Transverse colon (tissue), 4 donors: ENCODE data around the gene MRPS22. TPM values are rescaled to one million over a fixed set of nuclear protein-coding genes. Genes with fewer than 3 reads are reported as not detected.
"Not testable (repeated sequence)": the region's sequence is repeated elsewhere in the genome, so short reads cannot be mapped to it uniquely, and the experiment has no call there.

Experiments
- DNase-seq: peaks from one replicate; pipeline ENCODE4 v3.0.0-alpha.2; 2019
- H3K27ac ChIP-seq, 4 donors: fragments of 200-600 bp; sonication (generic); 2 replicates each; pipeline ENCODE4 v1.5.1; 2016 to 2018; ENCODE audit warnings: inconsistent platforms in 4 of 4
- H3K27me3 ChIP-seq: fragments of 200-600 bp; sonication (generic); 2 replicates; pipeline ENCODE4 v1.5.1; 2017; ENCODE audit warnings: inconsistent platforms
- H3K36me3 ChIP-seq, 4 donors: fragments of 200-600 bp; sonication (generic); 2 replicates each; pipeline ENCODE4 v1.5.1; 2017 to 2019; ENCODE audit warnings: inconsistent platforms in 4 of 4
- H3K4me1 ChIP-seq, 4 donors: fragments of 200-600 bp; sonication (generic); 2 replicates each; pipeline ENCODE4 v1.5.1; 2017 to 2020; ENCODE audit warnings: inconsistent platforms in 4 of 4
- H3K4me3 ChIP-seq, 4 donors: fragments of 200-600 bp; sonication (generic); 1 replicate in 1 of 4; 2 replicates in 3 of 4; pipeline versions ENCODE4 v1.5.1 to v1.6.1; 2017 to 2019; ENCODE audit warnings: inconsistent platforms in 4 of 4
- H3K9me3 ChIP-seq, 2 donors: fragments of 200-600 bp; sonication (generic); 2 replicates each; pipeline ENCODE4 v1.5.1; 2017 to 2019; ENCODE audit warnings: inconsistent platforms in 2 of 2
- CTCF ChIP-seq, 5 experiments: fragments of 200-600 bp in 3 of 5; fragments of 450-650 bp in 2 of 5; sonication (generic) in 3 of 5; IDR thresholded peaks; 1 replicate in 2 of 5; 2 replicates in 3 of 5; pipeline ENCODE4 v1.5.1; 2016 to 2017; ENCODE audit warnings: antibody characterized with exemption in 5 of 5, inconsistent platforms in 3 of 5, mild to moderate bottlenecking in 2 of 5, moderate library complexity in 1 of 5
- EP300 ChIP-seq: sonication (generic); formaldehyde crosslinking; IDR thresholded peaks from one replicate; pipeline ENCODE4 v1.6.1; 2017; ENCODE audit warnings: antibody characterized with exemption, low read depth
- POLR2A ChIP-seq: fragments of 450-650 bp; IDR thresholded peaks from one replicate; pipeline ENCODE4 v1.6.1; 2016; ENCODE audit warnings: antibody characterized with exemption, mild to moderate bottlenecking, moderate library complexity
- POLR2AphosphoS5 ChIP-seq, 3 donors: sonication (generic); formaldehyde crosslinking; IDR thresholded peaks; one replicate each; pipeline ENCODE4 v1.6.1; 2016; ENCODE audit warnings: antibody characterized with exemption in 3 of 3
- WGBS, 2 donors: methylation state at CpG; one replicate each; pipeline ENCODE4 v1.1.5; 2018; ENCODE audit warnings: low coverage in 1 of 2; 5-methylcytosine and 5-hydroxymethylcytosine counted together
- in situ Hi-C, 4 donors: fragments of 200-750 bp; cut with MboI; loops; one replicate each; pipeline versions ENCODE4 v1.15.0 to v1.15.1; 2017; ENCODE audit warnings: low sequenced_read_pairs in 3 of 4, low pct_ligation_motif_present in 1 of 4, low pct_unique_long_range_greater_than_20kb in 1 of 4
- intact Hi-C: fragments of 100-400 bp; cut with DNase I; formaldehyde crosslinking; loops from one replicate; pipeline ENCODE4 v1.15.1; 2023; ENCODE audit warnings: low total_unique reads
- total RNA-seq, 4 donors: library from RNA; depleted of rRNA; stranded (reverse); fragments of >200 nt; gene quantifications; one replicate each; pipeline ENCODE4 v1.1.0, GENCODE V29; 2016

MRPS22 gene
- total RNA-seq, 4 donors from 2014 or later = 14.6 to 62.7 (median 51.6) TPM

GRCh38 chr3:139327861-139328260 is 16.0 kb upstream of the MRPS22 start:
- intact Hi-C loops = loop anchor here (5.0 to 10.0 kb wide), 2 partner anchors 216 to 383 kb away; partner anchors contain the start of genes FOXL2 and FOXL2NB
- DNase-seq = no peak
- in situ Hi-C loops = loop anchor here in 3 of 4 donors (10.0 to 25.0 kb wide), 3 partner anchors 223 to 393 kb away; partner anchors contain the start of genes FOXL2 (in 2 of the 3) and FOXL2NB (in 2 of the 3)
- no peak overlapping the region for H3K27ac ChIP-seq
- H3K9me3 ChIP-seq = no peaks in the 10 kb centered on the region
- peaks cover 28% of the 10 kb centered on the region for H3K27me3 ChIP-seq
- WGBS, 2 donors = 79% methylated on average over 8 of the region's 8 CpGs; no CpG with 5 or more reads in 1 of the 2 donors
- no peaks in the 10 kb centered on the region for H3K36me3 ChIP-seq
- H3K4me3 ChIP-seq = no peak overlapping the region
- TF ChIP-seq CTCF (IDR thresholded peaks at IDR 0.05) = no peak
- TF ChIP-seq POLR2A = no peak
- no peak for TF ChIP-seq POLR2AphosphoS5 (IDR thresholded peaks at IDR 0.05)
- TF ChIP-seq EP300 = no peak
- peaks cover 0 to 7% (median 2%) of the 10 kb centered on the region in 4 donors for H3K4me1 ChIP-seq

DNA sequence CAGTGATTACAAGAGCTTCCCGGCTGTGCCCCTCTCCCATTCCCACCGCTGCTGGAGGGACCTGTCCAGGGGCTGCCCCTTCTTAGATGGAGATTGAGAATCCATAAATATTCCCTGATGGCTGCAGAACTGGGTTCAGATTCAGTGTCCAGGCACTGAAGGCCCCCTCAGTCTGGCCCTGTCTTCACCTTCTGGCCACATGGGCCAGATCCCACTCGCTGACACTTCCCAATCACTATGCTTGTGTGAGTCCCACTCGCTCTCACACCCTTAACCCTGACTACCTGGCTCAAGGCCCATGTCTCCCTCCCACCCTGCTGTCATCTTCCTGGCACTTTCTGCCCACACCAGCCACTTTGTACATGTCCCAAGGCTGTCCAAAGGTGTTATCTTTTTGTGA is 15.5 kb upstream of the MRPS22 start:
- 90% methylated on average over 4 of the region's 4 CpGs; no CpG with 5 or more reads in 1 of the 2 donors for WGBS, 2 donors
- no peak overlapping the region for H3K4me3 ChIP-seq
- H3K27ac ChIP-seq = no peak overlapping the region
- TF ChIP-seq CTCF (IDR thresholded peaks at IDR 0.05) = no peak
- no peak for TF ChIP-seq EP300
- no peak for TF ChIP-seq POLR2A
- no peak for TF ChIP-seq POLR2AphosphoS5 (IDR thresholded peaks at IDR 0.05)
- no peaks in the 10 kb centered on the region for H3K9me3 ChIP-seq
- peaks cover 28% of the 10 kb centered on the region for H3K27me3 ChIP-seq
- DNase-seq = no peak
- intact Hi-C loops = loop anchor here (5.0 to 10.0 kb wide), 2 partner anchors 216 to 384 kb away; partner anchors contain the start of genes FOXL2 and FOXL2NB
- no peaks in the 10 kb centered on the region for H3K36me3 ChIP-seq
- peaks cover 0 to 7% (median 2%) of the 10 kb centered on the region in 4 donors for H3K4me1 ChIP-seq
- in situ Hi-C loops = loop anchor here in 3 of 4 donors (10.0 to 25.0 kb wide), 3 partner anchors 224 to 394 kb away; partner anchors contain the start of genes FOXL2 (in 2 of the 3) and FOXL2NB (in 2 of the 3)

DNA sequence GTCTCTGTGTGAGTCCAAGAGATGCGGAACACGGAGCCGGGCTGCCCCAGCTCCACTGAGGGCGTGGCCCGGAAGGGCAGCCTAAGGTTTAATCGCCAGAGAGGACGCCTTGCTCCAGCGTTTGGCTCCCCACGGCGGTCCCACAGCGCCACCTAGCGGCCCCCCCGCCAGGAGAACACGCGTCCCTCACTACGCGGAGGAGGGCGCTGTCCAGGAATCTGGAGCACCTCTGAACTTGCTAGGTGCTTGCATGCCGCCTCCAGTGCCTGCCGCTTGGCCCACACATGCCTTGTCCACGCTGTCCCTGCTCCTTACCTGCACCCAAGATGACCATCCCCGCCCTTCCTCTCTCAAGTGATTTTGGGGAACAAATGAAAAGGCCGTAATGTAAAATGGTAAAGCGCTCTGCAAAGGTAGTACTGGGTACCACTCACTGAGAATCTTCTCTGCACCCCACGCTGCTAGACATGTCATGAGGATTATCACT is 14.4 kb upstream of the MRPS22 start:
- no peak overlapping the region for H3K27ac ChIP-seq
- peaks cover 0 to 7% (median 2%) of the 10 kb centered on the region in 4 donors for H3K4me1 ChIP-seq
- H3K36me3 ChIP-seq = no peaks in the 10 kb centered on the region
- WGBS, 2 donors = 12 to 20% methylated on average over 1 to 20 of the region's 25 CpGs
- H3K4me3 ChIP-seq = peak overlapping the region in 1 of 4 donors; percentile 13
- TF ChIP-seq POLR2A (no peak), CTCF (IDR thresholded peaks at IDR 0.05) (peak; percentile 92 to 99 (median 97)), POLR2AphosphoS5 (IDR thresholded peaks at IDR 0.05) (no peak), EP300 (no peak)
- peaks cover 28% of the 10 kb centered on the region for H3K27me3 ChIP-seq
- no peaks in the 10 kb centered on the region for H3K9me3 ChIP-seq
- DNase-seq = peak; percentile 92
- in situ Hi-C loops (loop anchor here in 3 of 4 donors (10.0 to 25.0 kb wide), 3 partner anchors 225 to 395 kb away; partner anchors contain the start of genes FOXL2 (in 2 of the 3) and FOXL2NB (in 2 of the 3)), intact Hi-C loops (loop anchor here (5.0 to 10.0 kb wide), 2 partner anchors 217 to 385 kb away; partner anchors contain the start of genes FOXL2 and FOXL2NB)

DNA sequence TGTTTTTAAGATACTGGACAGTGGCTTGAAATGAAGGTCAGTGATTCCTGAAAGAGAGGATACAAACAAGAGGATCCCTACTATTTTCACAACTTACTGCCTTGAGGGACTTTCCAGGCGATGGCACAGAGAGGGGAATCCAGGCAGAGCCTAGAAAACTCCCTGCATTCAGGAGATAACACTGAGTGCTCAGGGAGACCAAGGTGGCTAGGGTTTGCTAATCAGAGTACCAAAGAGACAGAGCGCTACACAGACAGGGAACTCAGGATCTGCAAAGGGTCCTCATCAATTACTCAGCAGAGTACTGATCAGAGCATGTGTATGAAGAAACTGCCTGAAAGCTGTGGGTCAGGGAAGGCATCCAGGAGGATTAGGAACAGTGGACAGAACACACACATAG is 11.7 kb upstream of the MRPS22 start:
- peaks cover 29% of the 10 kb centered on the region for H3K27me3 ChIP-seq
- no peaks in the 10 kb centered on the region for H3K9me3 ChIP-seq
- TF ChIP-seq EP300 (no peak), POLR2A (no peak), POLR2AphosphoS5 (IDR thresholded peaks at IDR 0.05) (no peak), CTCF (IDR thresholded peaks at IDR 0.05) (no peak)
- WGBS, 2 donors = 80 to 84% methylated on average over 1 to 2 of the region's 2 CpGs
- no peak overlapping the region for H3K27ac ChIP-seq
- in situ Hi-C loops (loop anchor here in 3 of 4 donors (10.0 to 25.0 kb wide), 2 partner anchors 395 to 397 kb away; partner anchors contain the start of genes FOXL2 (in 2 of the 3) and FOXL2NB (in 2 of the 3)), intact Hi-C loops (no loop called here)
- H3K36me3 ChIP-seq = no peaks in the 10 kb centered on the region
- peaks cover 0 to 7% (median 2%) of the 10 kb centered on the region in 4 donors for H3K4me1 ChIP-seq
- no peak for DNase-seq
- no peak overlapping the region for H3K4me3 ChIP-seq

- DNase-seq, H3K36me3 ChIP-seq, H3K27ac ChIP-seq, H3K9me3 ChIP-seq, H3K4me3 ChIP-seq, intact Hi-C loops, H3K4me1 ChIP-seq: not testable (repeated sequence)
- WGBS, 2 donors = 57% methylated on average over 1 of the region's 1 CpG; no CpG with 5 or more reads in 1 of the 2 donors
- in situ Hi-C loops = loop anchor here in 3 of 4 donors (10.0 to 25.0 kb wide), 2 partner anchors 397 to 400 kb away; partner anchors contain the start of genes FOXL2 (in 2 of the 3) and FOXL2NB (in 2 of the 3)
- H3K27me3 ChIP-seq = peaks cover 33% of the 10 kb centered on the region
Observed at GRCh38 chr3:139334675-139335074, 9.1 kb upstream of the MRPS22 start.
